Measurements from ENCODE around the gene FXYD5.

DNA sequence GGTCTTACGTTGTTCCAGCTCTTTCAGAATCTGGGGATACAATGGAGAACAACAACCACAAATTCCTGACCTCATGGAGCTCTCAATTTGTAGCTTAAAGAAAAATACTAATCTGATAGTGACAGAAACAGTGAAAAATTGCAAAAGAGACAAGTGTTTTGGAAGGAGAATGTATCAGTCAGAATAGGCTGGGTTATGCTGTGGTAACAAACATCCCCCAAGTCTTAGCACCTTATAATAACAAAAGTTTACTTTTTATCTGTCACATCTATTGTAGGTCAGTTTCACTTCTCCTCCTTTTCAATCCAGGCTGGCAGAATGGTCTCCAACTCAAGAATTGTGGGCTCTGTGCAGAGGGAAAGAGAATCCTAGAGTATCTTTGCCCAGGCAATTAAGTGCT is 64.5 kb downstream of the FXYD5 start:
- TF ChIP-seq, protein P1, sequence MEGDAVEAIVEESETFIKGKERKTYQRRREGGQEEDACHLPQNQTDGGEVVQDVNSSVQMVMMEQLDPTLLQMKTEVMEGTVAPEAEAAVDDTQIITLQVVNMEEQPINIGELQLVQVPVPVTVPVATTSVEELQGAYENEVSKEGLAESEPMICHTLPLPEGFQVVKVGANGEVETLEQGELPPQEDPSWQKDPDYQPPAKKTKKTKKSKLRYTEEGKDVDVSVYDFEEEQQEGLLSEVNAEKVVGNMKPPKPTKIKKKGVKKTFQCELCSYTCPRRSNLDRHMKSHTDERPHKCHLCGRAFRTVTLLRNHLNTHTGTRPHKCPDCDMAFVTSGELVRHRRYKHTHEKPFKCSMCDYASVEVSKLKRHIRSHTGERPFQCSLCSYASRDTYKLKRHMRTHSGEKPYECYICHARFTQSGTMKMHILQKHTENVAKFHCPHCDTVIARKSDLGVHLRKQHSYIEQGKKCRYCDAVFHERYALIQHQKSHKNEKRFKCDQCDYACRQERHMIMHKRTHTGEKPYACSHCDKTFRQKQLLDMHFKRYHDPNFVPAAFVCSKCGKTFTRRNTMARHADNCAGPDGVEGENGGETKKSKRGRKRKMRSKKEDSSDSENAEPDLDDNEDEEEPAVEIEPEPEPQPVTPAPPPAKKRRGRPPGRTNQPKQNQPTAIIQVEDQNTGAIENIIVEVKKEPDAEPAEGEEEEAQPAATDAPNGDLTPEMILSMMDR (conservative IDR thresholded peaks at IDR 0.05; ENCODE audit: low read length): no peak
- no peak for TF ChIP-seq EZH2phosphoT487 (IDR thresholded peaks at IDR 0.05; ENCODE audit: borderline replicate concordance, low read depth, low read length)
